IMR-90 (cell line): ENCODE data around the gene XPR1.

ENCODE experiments used
- BHLHE40 ChIP-seq: fragments of 150-350 bp; IDR thresholded peaks from 2 replicates; pipeline ENCODE4 v1.6.1; 2016; ENCODE audit warnings: mild to moderate bottlenecking, low read depth, low read length
- CHD1 ChIP-seq: IDR thresholded peaks from 2 replicates; pipeline ENCODE4 v1.6.1; 2012; ENCODE audit warnings: low read depth, low read length, improper control_type of control experiment
- CTCF ChIP-seq: conservative IDR thresholded peaks from 2 replicates; pipeline ENCODE4 v1.5.1; 2012; ENCODE audit warnings: mild to moderate bottlenecking, low read depth, low read length, improper control_type of control experiment
- FOS ChIP-seq: fragments of 150-350 bp; IDR thresholded peaks from 2 replicates; pipeline ENCODE4 v1.6.1; 2016; ENCODE audit warnings: low read depth, low read length
- POLR2A ChIP-seq: IDR thresholded peaks from 2 replicates; pipeline ENCODE4 v1.6.1; 2012; ENCODE audit warnings: mild to moderate bottlenecking, low read depth, low read length
- RAD21 ChIP-seq: IDR thresholded peaks from 2 replicates; pipeline ENCODE4 v1.6.1; 2012; ENCODE audit warnings: low read length, improper control_type of control experiment
- RCOR1 ChIP-seq: IDR thresholded peaks from 2 replicates; pipeline ENCODE4 v1.6.1; 2012; ENCODE audit warnings: mild to moderate bottlenecking, low read length, improper control_type of control experiment; ENCODE audit not compliant: insufficient replicate concordance
- SMC3 ChIP-seq: fragments of 150-350 bp; IDR thresholded peaks from 2 replicates; pipeline ENCODE4 v1.6.1; 2016; ENCODE audit warnings: low read depth, mild to moderate bottlenecking, antibody characterized with exemption, low read length, moderate library complexity
- USF2 ChIP-seq: fragments of 150-350 bp; IDR thresholded peaks from 2 replicates; pipeline ENCODE4 v1.6.1; 2017; ENCODE audit warnings: mild to moderate bottlenecking, antibody characterized with exemption, low read length, low read depth

- TF ChIP-seq CTCF = no peak
- TF ChIP-seq RAD21 = no peak
- no peak for TF ChIP-seq FOS
- TF ChIP-seq BHLHE40 = no peak
- TF ChIP-seq RCOR1 = no peak
- TF ChIP-seq USF2 = no peak
- TF ChIP-seq POLR2A = no peak
- TF ChIP-seq SMC3 = no peak
- TF ChIP-seq CHD1 = no peak
These were observed 183.4 kb downstream of the XPR1 start for GRCh38 chr1:180815188-180815587.
